Endometrium (tissue), 2 donors: ENCODE data around the gene CTSW.
"Not testable (repeated sequence)": the region's sequence is repeated elsewhere in the genome, so short reads cannot be mapped to it uniquely, and the experiment has no call there.

Experiments used
- FAIRE-seq: peaks from 2 replicates; lab custom pipeline; 2012; peaks lifted over from hg19 to GRCh38; lab: Jason Lieb, UNC
- donor health status: control.
- donor health status: control.

The CTSW gene

DNA sequence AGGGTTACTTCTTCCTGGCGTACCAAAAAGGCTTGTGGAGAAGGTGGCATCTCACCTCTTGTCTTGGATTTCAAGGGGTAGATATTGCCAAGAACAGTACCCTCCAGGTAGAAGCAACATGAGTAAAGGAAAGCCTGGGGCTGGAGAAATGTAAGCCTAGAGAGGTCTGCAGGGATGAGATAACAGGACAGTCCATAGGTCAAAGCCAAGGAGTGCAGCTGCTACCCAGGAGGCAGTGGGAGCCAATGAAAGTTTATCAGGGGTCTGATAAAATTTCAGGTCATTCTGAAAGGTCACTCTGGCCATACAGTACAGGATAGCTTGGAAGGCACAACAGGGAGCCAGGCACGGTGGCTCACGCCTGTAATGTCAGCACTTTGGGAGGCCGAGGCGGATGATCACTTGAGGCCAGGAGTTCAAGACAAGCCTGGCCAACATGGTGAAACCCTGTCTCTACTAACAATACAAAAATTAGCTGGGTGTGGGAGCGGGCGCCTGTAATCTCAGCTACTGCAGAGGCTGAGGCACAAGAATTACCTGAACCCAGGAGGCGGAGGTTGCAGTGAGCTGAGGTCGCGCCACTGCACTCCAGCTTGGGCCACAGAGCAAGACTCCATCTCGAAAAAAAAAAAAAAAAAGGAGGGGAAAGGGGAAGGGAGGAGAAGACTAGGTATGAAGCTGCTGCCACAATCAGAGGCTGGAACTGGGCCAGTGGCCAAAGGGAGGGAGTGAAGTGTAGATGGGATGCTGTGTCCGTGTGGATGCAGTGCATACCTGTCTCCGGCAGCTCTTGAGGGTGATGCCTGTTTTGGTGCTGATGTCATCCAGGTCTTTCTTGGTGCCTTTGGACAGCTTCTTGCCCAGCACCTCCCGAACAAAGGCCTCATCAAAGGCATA is 7.4 kb downstream of the CTSW start:
- no peak for FAIRE-seq

DNA sequence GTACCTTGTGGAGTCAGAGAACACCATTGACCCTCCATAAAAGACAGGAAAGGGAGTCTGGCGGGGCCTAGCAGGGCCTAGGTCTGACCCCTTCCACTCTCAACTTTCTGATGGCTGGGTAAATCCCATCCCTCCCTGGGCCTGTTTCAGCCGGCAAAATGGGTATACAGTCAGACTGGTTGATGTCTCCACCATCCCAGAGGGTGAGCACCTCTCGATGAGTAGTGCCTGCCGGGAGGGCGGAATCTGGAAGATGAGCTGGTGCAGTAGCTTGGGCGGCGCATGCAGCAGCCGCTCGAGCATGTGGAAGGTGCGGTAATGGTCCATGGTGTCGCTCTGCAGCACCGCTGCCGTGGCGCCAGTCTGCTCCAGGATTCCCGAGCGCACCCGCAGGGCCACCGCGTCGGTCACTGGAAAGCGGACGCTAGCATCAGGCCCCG is 8.1 kb downstream of the CTSW start:
- no peak for FAIRE-seq

GRCh38 chr11:65888163-65888814 is 8.7 kb downstream of the CTSW start, which contains the start of gene FIBP:
Gene FIBP, minus strand, starts transcription at chr11:65888471. Its CDS starts 53 bp downstream, at chr11:65888418.
- FAIRE-seq, result no peak

- FAIRE-seq, result no peak
Measured at GRCh38 chr11:65890324-65891218, 10.9 kb downstream of the CTSW start, which contains the start of gene CCDC85B. Gene CCDC85B, plus strand, starts transcription at chr11:65890673. Its CDS starts 111 bp downstream, at chr11:65890784.

DNA sequence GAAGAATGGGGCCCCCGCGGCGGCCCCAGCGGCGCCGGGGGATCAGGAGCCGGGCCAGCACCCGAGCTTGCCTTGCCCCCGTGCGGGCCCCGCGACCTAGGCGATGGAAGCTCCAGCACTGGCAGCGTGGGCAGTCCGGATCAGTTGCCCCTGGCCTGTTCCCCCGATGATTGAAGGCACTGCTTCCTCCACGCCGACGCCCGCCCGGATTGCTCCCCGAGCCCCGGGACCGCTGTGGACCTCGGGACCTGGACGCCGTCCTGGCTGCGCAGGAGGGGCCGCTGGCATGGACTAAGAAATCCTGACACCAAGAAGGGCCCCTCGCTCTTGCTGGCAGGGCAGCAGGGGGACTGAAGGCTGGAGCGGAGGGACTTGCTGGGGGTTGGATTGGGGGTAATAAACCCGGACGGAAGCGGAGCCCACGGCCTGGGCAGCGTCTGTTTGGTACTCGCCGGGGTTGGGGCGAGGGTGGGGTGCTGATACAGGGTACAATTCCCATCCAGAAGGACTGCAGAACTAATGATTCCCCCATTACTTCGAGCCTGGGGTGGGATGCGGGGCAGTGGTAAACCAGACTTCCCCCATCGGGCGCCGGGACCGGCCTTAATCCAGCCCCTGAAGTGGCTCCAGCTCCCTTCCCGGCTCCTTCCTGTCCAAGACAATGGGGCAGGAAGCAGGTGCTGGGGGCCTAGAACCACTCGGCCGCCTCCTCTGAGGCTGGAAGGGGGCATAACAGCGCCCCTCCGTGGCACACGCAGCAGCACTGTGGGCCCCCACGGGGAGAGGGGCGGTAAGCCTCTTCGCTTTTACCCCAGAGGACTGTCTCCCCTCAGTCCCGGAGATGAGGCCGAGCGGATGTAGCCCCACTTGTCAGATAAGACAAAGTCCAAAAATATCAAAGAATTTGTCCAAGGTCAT is 11.8 kb downstream of the CTSW start:
- FAIRE-seq, result no peak

- FAIRE-seq, result not testable (repeated sequence)
Measured at GRCh38 chr11:65892137-65892540, 12.5 kb downstream of the CTSW start.

DNA sequence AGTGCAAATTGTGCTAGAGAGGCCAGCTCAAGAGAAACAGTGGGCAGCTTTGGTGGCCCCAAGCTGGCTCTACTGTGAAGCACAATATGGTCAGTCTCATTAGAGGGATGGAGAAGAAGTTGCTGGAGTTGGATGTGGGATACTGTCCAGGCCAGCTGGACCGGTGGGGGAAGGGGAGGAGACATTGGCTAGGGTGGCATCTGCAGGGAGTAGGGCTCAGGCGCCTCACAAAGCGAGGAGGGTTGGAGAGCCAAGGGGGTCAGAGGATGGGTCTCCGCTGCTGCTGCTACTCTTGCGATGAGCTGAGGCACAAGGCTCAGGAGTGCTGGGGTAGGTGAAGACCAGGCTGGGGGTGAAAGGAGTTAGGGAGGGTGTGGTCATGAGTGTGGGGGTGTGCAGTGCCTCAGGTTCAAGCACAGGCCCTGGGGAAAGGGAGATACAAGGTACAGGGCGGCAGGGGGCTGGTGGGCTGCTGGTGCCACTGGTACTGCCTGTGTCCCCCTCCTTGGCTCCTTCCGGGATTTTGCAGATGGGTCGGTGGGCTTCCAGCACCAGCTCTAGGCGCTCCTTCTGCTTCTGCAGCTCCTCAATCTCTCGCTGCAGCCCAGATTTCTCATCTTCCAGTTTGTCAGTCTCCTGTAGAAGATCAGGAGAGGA is 13.2 kb downstream of the CTSW start:
- no peak for FAIRE-seq

- no peak for FAIRE-seq
Measured at GRCh38 chr11:65894034-65894591, 14.5 kb downstream of the CTSW start.

DNA sequence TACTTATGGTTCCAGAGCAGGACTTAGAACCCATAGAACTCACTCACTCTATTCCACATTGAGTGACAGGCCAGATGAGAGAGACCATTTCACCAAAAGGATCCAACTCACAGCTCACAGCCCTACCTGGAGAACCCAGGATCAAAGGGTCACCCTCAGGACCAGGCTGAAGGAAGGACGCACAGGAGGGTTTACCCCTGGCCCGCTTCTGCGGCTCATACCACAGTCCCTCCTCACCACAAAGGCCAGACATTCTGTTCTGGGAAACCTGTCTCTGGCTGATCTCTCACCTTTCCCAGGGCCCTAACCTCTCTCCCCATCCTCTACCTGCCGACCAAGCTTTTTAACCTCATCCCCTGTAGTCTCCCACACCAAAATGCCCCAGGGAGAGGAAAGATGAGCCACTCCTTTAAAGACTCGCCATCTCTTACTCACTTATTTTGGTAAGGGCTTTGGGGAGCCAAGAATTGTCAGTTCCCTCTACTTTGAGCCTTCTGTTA is 15.9 kb downstream of the CTSW start:
- FAIRE-seq, result no peak

- no peak for FAIRE-seq
Measured at GRCh38 chr11:65896034-65896999, 16.7 kb downstream of the CTSW start.

- FAIRE-seq, result no peak
Measured at GRCh38 chr11:65897020-65897471, 17.4 kb downstream of the CTSW start.

DNA sequence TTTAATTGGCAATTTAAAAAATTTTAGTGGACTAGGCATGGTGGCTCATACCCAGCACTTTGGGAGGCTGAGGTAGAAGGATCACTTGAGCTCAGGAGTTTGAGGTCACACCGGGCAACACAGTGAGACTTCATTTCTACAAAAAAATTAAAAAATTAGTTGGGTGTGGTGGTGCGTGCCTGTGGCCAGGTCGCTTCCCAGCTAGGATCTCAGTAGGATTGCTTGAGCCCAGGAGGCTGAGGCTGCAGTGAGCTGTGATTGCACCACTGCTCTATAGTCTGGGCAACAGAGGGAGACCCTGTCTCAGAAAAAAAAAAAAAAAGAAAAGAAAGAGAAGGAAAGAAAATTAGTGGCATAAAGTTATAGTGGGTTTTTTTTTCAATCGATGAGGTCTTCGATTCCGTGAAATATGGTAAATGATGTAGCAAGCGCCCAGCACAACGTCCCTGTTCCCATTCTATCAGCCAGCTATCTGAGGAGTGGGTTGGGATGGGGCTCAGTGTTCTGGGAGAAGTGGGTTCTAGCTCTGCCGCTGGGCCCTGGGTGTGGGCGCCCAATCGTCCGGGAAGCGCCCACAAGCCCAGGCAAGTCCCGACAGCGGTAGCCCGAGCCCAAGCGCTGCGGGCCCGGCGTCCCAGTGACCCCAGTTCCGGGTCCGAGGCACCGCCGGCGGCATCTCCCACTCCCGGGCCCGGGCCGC is 19.2 kb downstream of the CTSW start:
- FAIRE-seq, result no peak

- no peak for FAIRE-seq
Measured at GRCh38 chr11:65899356-65900124, 19.9 kb downstream of the CTSW start.

DNA sequence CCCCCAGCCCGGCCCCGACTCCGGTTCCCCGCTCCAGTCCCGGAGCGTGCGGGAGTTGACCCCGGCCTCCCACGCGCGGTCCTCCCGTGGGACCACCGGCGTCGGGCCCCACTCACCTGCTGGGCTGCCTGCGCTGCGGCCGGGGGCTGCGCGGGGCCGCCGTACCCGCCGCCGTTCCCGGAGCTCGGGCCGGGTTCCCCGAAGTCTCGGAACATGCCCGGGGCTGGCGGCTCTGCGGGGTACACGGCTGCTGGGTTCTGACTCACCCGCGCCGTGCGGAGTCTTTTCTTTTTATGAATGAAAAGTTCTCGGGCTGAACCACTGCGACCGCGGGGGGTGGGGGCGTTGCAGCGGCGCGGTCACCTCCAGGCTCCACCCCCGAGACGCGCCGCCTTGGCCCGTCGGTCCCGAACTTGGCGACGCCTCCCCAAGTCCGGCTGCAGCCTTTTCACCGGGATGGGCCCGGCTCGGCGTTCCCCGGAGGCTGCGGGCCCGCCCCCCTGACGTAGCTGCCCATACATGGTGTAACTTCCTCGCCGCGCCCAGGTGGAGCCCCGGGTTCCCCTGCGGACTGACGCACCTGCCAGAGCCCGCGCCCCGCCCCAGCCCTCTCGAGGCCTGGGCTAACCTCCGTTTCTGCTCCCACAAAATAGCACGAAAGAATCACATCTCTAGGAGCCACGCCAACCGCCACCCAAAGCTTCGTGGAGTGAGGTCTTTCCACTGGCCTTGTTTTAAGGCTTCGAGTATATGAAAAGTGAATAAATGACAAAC is 20.7 kb downstream of the CTSW start, which contains the start of gene FOSL1:
Gene FOSL1, minus strand, starts transcription at position 264 of the 774 bp plus-strand sequence. Its CDS starts 49 bp downstream, at position 215.
- FAIRE-seq, result no peak

DNA sequence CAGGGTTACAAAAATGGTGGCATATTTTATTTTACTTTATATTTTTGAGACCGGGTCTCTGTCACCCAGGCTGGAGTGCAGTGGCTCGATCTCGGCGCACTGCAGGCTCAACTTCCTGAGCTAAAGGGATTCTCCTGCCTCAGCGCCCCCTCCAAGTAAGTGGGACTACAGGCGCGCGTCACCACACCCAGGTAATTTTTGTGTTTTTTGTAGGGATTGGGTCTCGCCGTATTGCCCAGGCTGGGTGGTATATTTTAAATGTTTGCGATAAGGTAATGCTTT is 21.2 kb downstream of the CTSW start:
- FAIRE-seq, result no peak

DNA sequence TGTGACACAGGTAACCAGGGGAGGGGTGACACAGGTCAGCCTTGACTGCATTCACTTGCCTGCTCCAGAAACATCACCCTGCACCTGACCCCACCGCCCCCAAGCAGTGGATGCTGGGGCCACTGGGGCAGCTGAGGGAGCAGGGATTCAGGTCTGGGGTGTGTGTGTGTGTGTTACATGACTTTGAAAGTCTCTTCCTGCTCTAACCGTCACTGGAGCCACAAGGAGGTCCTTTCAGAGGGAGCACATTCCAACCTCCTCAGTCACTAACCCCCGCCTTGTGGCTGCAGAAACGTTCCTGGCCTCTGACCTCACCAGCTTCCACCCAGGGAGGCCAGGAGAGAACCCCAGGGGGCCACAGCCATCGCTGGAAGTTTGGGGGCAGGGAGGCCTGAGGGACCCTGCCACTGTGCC is 23.4 kb downstream of the CTSW start:
- no peak for FAIRE-seq

DNA sequence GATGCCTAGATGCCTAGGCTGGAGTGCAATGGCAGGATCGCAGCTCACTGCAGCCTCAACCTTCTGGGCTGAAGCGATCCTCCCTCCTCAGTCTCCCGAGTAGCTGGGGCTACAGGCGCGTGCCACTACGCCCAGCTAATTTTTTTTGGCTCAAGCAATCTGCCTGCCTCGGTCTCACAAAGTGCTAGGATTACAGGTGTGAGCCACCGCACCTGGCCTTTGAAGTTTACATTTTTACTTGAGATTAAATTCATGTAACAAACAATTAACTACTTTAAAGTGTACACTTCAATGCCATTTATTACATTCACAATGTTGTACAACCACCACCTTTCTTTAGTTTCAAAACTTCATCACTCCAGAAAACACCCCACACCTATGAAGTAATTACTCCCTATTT is 24.1 kb downstream of the CTSW start:
- FAIRE-seq, result no peak
